Endothelial cell of umbilical vein (primary cell): ENCODE data around the gene SGCD. TPM values are rescaled to one million over a fixed set of nuclear protein-coding genes. Genes with fewer than 3 reads are reported as not detected.

ENCODE experiments used
- BruUV-seq: library from RNA; stranded (reverse); fragments of 400-500 nt; replicated peaks from 2 replicates; lab custom pipeline; 2021; lab: Mats Ljungman, UMichigan
- CTCF ChIA-PET: fragments of 300-600, 350-600 bp; sonication (Branson Sonifier 250); formaldehyde crosslinking; loops from one replicate; lab custom pipeline; 2021; ENCODE audit warnings: antibody characterized with exemption, inconsistent platforms; lab: Charles Lee
- POLR2A ChIA-PET: fragments of 300-600, 350-600 bp; sonication (Branson Sonifier 250); formaldehyde crosslinking; loops from one replicate; lab custom pipeline; 2021; ENCODE audit warnings: antibody characterized with exemption, inconsistent platforms; lab: Charles Lee
- DNase-seq: peaks from one replicate; pipeline ENCODE4 v3.0.0-alpha.2; 2011; ENCODE audit warnings: low read depth, low spot score
- FAIRE-seq: peaks from 2 replicates; lab custom pipeline; 2011; peaks lifted over from hg19 to GRCh38; lab: Jason Lieb, UNC
- H2AFZ ChIP-seq: 2 replicates; pipeline ENCODE4 v1.6.0; 2012; ENCODE audit warnings: low read depth, low read length, control low read depth, inconsistent platforms
- H3K27ac ChIP-seq: 2 replicates; pipeline ENCODE4 v1.5.1; 2011; ENCODE audit warnings: low read depth, mild to moderate bottlenecking, control low read depth, low read length, moderate library complexity; ENCODE audit not compliant: insufficient read depth
- H3K27me3 ChIP-seq, 2 experiments: 2 replicates each; pipeline versions ENCODE4 v1.6.0 to v1.6.1; 2011; ENCODE audit warnings: low read length in 2 of 2, mixed read lengths in 1 of 2; ENCODE audit not compliant: control insufficient read depth in 2 of 2, insufficient read depth in 2 of 2
- H3K36me3 ChIP-seq, 2 experiments: 2 replicates in 1 of 2; 3 replicates in 1 of 2; pipeline ENCODE4 v1.5.1; 2011; ENCODE audit warnings: low read length in 2 of 2, mild to moderate bottlenecking in 1 of 2, moderate library complexity in 1 of 2; ENCODE audit not compliant: control insufficient read depth in 2 of 2, insufficient read depth in 2 of 2; ENCODE audit errors: extremely low read depth in 1 of 2
- H3K4me1 ChIP-seq: 3 replicates; pipeline ENCODE4 v1.5.1; 2011; ENCODE audit warnings: mild to moderate bottlenecking, low read length; ENCODE audit not compliant: control insufficient read depth, insufficient read depth; ENCODE audit errors: extremely low read depth
- H3K4me2 ChIP-seq: 2 replicates; pipeline ENCODE4 v1.6.1; 2011; ENCODE audit warnings: low read length, control low read depth, mixed read lengths; ENCODE audit not compliant: insufficient read depth
- H3K4me3 ChIP-seq, 3 experiments: fragments of 200-600 bp in 1 of 3; sonication (generic), shearing (Covaris generic) in 1 of 3; replicated peaks in 1 of 3; 2 replicates each; pipeline ENCODE4 v1.5.1; 2011 to 2016; ENCODE audit warnings: control low read depth in 3 of 3, low read length in 3 of 3, mild to moderate bottlenecking in 2 of 3, inconsistent platforms in 1 of 3, low read depth in 1 of 3, moderate library complexity in 1 of 3; ENCODE audit not compliant: insufficient read depth in 1 of 3
- H3K79me2 ChIP-seq: 2 replicates; pipeline ENCODE4 v1.6.0; 2012; ENCODE audit warnings: low read length, inconsistent platforms; ENCODE audit not compliant: control insufficient read depth, insufficient read depth
- H3K9ac ChIP-seq: replicated peaks from 2 replicates; pipeline ENCODE3; 2011; ENCODE audit warnings: low read length, control low read depth; ENCODE audit not compliant: insufficient read depth; ENCODE audit errors: extremely low read depth
- H3K9me1 ChIP-seq: replicated peaks from 3 replicates; pipeline ENCODE4 v1.6.0; 2011; ENCODE audit warnings: mild to moderate bottlenecking, low read length; ENCODE audit not compliant: control insufficient read depth, insufficient read depth; ENCODE audit errors: extremely low read depth
- H3K9me3 ChIP-seq: replicated peaks from 2 replicates; pipeline ENCODE4 v1.5.1; 2012; ENCODE audit warnings: low read length, inconsistent platforms; ENCODE audit not compliant: control insufficient read depth, insufficient read depth
- H4K20me1 ChIP-seq: replicated peaks from 2 replicates; pipeline ENCODE3; 2011; ENCODE audit warnings: mild to moderate bottlenecking, low read length; ENCODE audit not compliant: control insufficient read depth, insufficient read depth; ENCODE audit errors: extremely low read depth
- CTCF ChIP-seq, 2 donors: IDR thresholded peaks; 1 replicate in 1 of 2; 2 replicates in 1 of 2; pipeline ENCODE4 v1.5.1; 2011; ENCODE audit warnings: low read length in 2 of 2, mild to moderate bottlenecking in 2 of 2, moderate library complexity in 2 of 2, control low read depth in 1 of 2, inconsistent platforms in 1 of 2, low read depth in 1 of 2; ENCODE audit not compliant: insufficient read depth in 1 of 2; ENCODE audit errors: extremely low read depth in 1 of 2
- EZH2 ChIP-seq: IDR thresholded peaks from 2 replicates; pipeline ENCODE4 v1.6.1; 2012; ENCODE audit warnings: borderline replicate concordance, low read depth, mild to moderate bottlenecking, moderate library complexity, low read length, inconsistent platforms; ENCODE audit not compliant: severe bottlenecking
- FOS ChIP-seq: IDR thresholded peaks from 2 replicates; pipeline ENCODE4 v1.6.1; 2011; ENCODE audit warnings: mild to moderate bottlenecking, low read length, moderate library complexity, borderline replicate concordance; ENCODE audit not compliant: insufficient read depth
- GATA2 ChIP-seq: IDR thresholded peaks from 2 replicates; pipeline ENCODE4 v1.7.0; 2011; ENCODE audit warnings: low read depth, mild to moderate bottlenecking, moderate library complexity, mixed read lengths, low read length; ENCODE audit not compliant: insufficient read length, insufficient read depth
- JUN ChIP-seq: IDR thresholded peaks from 2 replicates; pipeline ENCODE4 v1.6.1; 2011; ENCODE audit warnings: borderline replicate concordance, low read depth; ENCODE audit not compliant: insufficient read length, insufficient read depth
- MAX ChIP-seq: IDR thresholded peaks from 2 replicates; pipeline ENCODE4 v1.6.1; 2011; ENCODE audit not compliant: insufficient read depth, insufficient read length
- MYC ChIP-seq: IDR thresholded peaks from one replicate; pipeline ENCODE4 v1.6.1; 2011; ENCODE audit warnings: mild to moderate bottlenecking, low read depth, low read length
- POLR2A ChIP-seq: IDR thresholded peaks from 2 replicates; pipeline ENCODE4 v1.6.1; 2012; ENCODE audit warnings: low read depth, mild to moderate bottlenecking, control low read depth, low read length
- POLR2AphosphoS5 ChIP-seq: IDR thresholded peaks from 2 replicates; pipeline ENCODE4 v1.6.1; 2012; ENCODE audit warnings: low read depth, mild to moderate bottlenecking, control low read depth, low read length, moderate library complexity; ENCODE audit not compliant: insufficient read depth
- dilution Hi-C: fragments of 300-500 bp; cut with MboI; formaldehyde crosslinking; loops from one replicate; pipeline ENCODE4 v1.15.0; 2019; ENCODE audit warnings: low sequenced_read_pairs; ENCODE audit not compliant: extremely low pct_ligation_motif_present
- intact Hi-C: fragments of 100-400 bp; cut with micrococcal nuclease; formaldehyde crosslinking; loops from one replicate; pipeline ENCODE4 v1.10.0; 2022
- polyA plus RNA-seq, 4 experiments: library from polyadenylated mRNA; depleted of rRNA in 3 of 4; stranded (reverse) in 3 of 4; unstranded in 1 of 4; fragments of >200 nt; gene quantifications; 2 replicates each; pipeline versions ENCODE4 v1.2.1 to v1.2.3, GENCODE V29; 2011 to 2012; ENCODE audit warnings: missing spikeins in 1 of 4
- total RNA-seq: library from RNA; stranded (reverse); gene quantifications from 2 replicates; pipeline ENCODE4 v1.2.3, GENCODE V29; 2021

Gene SGCD
- total and polyA plus RNA-seq, 2 donors (not counting 3 experiments of a cell fraction or from before 2014, with no cell fraction given) = not detected

GRCh38 chr5:156691572-156691971 is 364.6 kb downstream of the SGCD start:
- H3K9me1 ChIP-seq = no peaks in the 10 kb centered on the region
- dilution Hi-C loops = no loop called here
- BruUV-seq = no TSS peak
- H3K4me3 ChIP-seq = no peak overlapping the region
- no peak for DNase-seq
- no peaks in the 10 kb centered on the region for H3K79me2 ChIP-seq
- ChIA-PET CTCF (no interaction called here), POLR2A (no interaction called here)
- no peaks in the 10 kb centered on the region for H3K27me3 ChIP-seq
- H3K9ac ChIP-seq = no peak overlapping the region
- H3K4me1 ChIP-seq = no peaks in the 10 kb centered on the region
- no peak overlapping the region for H3K27ac ChIP-seq
- no peaks in the 10 kb centered on the region for H3K36me3 ChIP-seq
- intact Hi-C loops = no loop called here
- no peak overlapping the region for H3K4me2 ChIP-seq
- no peaks in the 10 kb centered on the region for H3K9me3 ChIP-seq
- H2AFZ ChIP-seq = no peak overlapping the region
- no peak for FAIRE-seq
- H4K20me1 ChIP-seq = no peaks in the 10 kb centered on the region
- TF ChIP-seq CTCF (IDR thresholded peaks at IDR 0.05; ENCODE audit: extremely low read depth in 1 of 2, insufficient read depth in 1 of 2, low read depth in 1 of 2, low read length in 2 of 2) (no peak), POLR2AphosphoS5 (no peak), JUN (no peak), FOS (no peak), GATA2 (no peak)

GRCh38 chr5:156693113-156693512 is 366.1 kb downstream of the SGCD start:
- POLR2A ChIA-PET = no interaction called here
- H3K9ac ChIP-seq = no peak overlapping the region
- no peaks in the 10 kb centered on the region for H3K9me1 ChIP-seq
- no peaks in the 10 kb centered on the region for H3K79me2 ChIP-seq
- H3K4me1 ChIP-seq = no peaks in the 10 kb centered on the region
- H3K4me2 ChIP-seq = no peak overlapping the region
- CTCF ChIA-PET = no interaction called here
- no TSS peak for BruUV-seq
- H3K9me3 ChIP-seq = no peaks in the 10 kb centered on the region
- H2AFZ ChIP-seq = no peak overlapping the region
- TF ChIP-seq EZH2 (no peak), FOS (no peak), JUN (no peak), MYC (no peak), POLR2A (no peak), MAX (no peak), CTCF (IDR thresholded peaks at IDR 0.05; ENCODE audit: extremely low read depth in 1 of 2, insufficient read depth in 1 of 2, low read depth in 1 of 2, low read length in 2 of 2) (no peak), GATA2 (no peak), POLR2AphosphoS5 (no peak)
- FAIRE-seq (no peak), DNase-seq (no peak)
- dilution Hi-C loops = no loop called here
- intact Hi-C loops = no loop called here
- no peak overlapping the region for H3K4me3 ChIP-seq
- no peaks in the 10 kb centered on the region for H3K27me3 ChIP-seq
- H3K36me3 ChIP-seq = no peaks in the 10 kb centered on the region
- no peak overlapping the region for H3K27ac ChIP-seq
- no peaks in the 10 kb centered on the region for H4K20me1 ChIP-seq
